DMS 273 (cell line): ENCODE data around the gene NKAIN2.
"Not testable (repeated sequence)": the region's sequence is repeated elsewhere in the genome, so short reads cannot be mapped to it uniquely, and the experiment has no call there.

Source experiments
- DNase-seq: peaks from one replicate; lab custom pipeline; 2025; ENCODE audit not compliant: unreplicated experiment; lab: John Stamatoyannopoulos, UW

The NKAIN2 gene

DNA sequence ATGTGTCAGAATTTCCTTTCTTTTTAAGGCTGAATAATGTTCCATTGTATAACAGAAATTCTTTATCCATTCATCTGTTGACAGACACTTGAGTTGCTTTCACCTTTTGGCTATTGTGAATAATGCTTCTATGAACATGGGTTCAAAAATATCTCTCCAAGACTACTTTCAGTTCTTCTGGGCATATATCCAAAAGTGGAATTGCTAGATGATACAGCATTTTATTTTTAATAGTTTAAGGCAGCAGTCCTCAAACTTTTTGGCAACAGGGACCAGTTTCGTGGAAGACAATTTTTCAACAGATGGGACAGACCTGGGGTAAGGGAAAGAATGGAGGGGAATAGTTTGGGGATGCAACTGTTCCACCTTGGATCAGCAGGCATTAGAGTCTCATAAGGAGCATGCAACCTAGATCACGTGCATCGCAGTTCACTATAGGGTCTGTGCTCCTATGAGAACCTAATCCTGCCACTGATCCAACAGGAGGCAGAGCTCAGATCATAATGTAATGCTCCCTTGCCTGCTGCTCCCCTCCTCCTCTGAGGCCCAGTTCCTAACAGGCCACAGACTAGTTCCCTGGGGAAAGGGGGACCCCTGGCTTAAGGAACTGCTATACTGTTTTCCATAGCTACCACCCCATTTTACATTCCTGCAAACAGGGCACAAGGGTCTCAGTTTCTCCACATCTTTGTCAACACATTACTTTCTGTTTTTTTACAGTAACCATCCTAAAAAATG, 918.6 kb downstream of the NKAIN2 start:
- DNase-seq, result no peak

GRCh38 chr6:124723671-124724070, 920.0 kb downstream of the NKAIN2 start:
- DNase-seq, result no peak

GRCh38 chr6:124737804-124738203, 934.1 kb downstream of the NKAIN2 start:
- DNase-seq, result not testable (repeated sequence)

GRCh38 chr6:124738482-124738881, 934.8 kb downstream of the NKAIN2 start:
- no peak for DNase-seq

DNA sequence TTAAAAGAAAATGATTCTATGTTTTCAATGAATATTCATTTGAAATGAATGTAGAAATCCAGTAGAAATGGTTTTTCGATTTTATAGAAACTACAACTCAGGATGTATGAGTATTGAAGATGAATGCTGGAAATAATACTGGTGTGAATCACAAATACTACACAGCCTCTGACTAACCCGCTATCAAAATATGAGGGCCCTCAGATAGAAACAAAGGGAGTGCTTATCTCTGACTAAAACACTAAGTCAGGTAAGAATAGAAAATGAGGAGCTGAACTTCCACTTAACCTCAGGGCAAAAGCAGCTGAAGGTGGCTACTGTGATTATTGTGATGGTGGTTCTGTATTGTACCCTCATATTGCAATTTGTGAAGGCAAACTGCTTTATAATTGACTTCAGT, 937.7 kb downstream of the NKAIN2 start:
- DNase-seq, result no peak

- no peak for DNase-seq
These were observed 939.3 kb downstream of the NKAIN2 start for GRCh38 chr6:124742971-124743370.

DNA sequence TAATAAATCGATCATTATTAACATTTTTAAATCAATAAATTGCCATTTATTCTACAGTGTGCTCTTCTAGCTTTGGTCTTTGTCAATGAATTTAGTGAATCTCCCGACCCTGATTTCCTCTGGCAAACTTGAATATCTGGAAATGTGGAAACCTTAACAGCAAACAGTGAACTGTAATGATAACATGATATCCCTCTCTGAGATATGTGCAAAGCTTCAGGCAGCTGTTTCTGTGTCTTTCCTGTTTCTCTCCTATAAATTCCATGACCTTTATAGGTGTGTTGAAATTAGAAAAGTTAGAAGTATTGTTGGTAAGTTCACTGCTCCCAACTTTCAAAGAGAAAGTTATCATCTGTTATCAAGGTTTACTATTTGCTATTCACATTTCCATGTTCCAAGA, 939.8 kb downstream of the NKAIN2 start:
- DNase-seq, result no peak

- DNase-seq, result no peak
These were observed 943.7 kb downstream of the NKAIN2 start for GRCh38 chr6:124747349-124747748.

DNA sequence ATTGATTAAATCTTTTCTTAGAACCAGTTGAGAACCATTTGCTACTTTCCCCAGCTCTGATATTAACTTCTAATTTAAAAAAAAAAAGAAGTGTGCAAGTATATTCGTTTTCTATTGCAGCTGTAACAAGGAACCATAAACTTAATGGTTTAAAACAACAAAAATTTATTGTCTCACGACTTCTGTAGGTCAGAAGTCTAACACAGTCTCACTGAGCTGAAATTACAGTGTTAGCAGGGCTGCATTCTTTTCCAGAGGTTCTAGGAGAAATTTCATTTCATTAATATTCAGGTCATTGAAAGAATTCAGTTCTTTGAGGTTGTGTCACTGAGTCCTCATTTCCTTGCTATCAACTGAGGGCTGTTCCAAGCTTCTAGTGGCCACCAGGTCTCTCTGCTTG, 945.1 kb downstream of the NKAIN2 start:
- DNase-seq, result no peak

- no peak for DNase-seq
These were observed 949.3 kb downstream of the NKAIN2 start for GRCh38 chr6:124753001-124753400.

DNA sequence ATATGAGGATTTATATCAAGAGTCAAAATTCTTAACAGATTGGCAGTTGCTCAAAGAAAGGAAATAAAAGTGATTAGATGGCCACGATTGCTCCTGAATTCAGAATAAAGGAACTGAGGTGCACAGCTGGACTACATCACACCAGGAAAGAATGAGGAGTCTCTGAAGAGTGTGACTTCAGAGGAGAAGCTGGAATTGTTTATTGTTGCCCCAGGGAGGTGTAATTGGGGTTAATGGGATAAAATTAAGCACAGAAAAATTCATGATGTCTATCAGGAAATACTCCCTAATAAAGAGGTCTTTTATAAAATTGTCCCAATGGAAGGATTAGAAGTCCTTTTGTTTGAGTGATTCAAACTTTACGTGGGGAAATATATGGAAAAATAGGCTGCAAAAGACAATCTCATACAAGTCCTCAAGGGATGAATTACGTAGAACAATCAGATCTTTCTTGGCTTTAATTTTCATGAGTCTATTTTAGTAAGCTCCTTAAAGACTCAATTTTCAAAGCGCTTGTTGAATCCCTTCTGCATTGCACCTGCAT, 950.0 kb downstream of the NKAIN2 start:
- DNase-seq, result no peak

GRCh38 chr6:124755321-124755720, 951.7 kb downstream of the NKAIN2 start:
- DNase-seq, result no peak

DNA sequence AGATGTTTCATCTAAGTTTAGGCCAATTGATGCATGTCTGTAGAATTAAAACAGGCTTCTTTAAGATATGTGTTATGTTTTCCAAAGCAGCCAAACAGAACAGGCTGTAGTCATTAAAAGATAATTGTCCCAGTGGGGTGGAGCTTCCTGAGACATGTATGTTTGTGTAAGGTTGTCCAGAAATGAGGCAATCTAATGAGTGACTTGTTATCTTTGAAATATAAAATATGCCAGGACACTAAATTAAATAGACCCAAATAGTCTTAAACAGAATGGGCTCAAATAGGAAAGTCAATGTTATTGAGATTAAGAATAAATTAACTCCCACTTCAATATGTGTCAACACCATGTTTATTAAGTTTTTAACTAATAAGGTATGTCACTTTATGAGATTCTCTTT, 953.9 kb downstream of the NKAIN2 start:
- DNase-seq, result no peak

- no peak for DNase-seq
These were observed 955.0 kb downstream of the NKAIN2 start for GRCh38 chr6:124758663-124759062.

DNA sequence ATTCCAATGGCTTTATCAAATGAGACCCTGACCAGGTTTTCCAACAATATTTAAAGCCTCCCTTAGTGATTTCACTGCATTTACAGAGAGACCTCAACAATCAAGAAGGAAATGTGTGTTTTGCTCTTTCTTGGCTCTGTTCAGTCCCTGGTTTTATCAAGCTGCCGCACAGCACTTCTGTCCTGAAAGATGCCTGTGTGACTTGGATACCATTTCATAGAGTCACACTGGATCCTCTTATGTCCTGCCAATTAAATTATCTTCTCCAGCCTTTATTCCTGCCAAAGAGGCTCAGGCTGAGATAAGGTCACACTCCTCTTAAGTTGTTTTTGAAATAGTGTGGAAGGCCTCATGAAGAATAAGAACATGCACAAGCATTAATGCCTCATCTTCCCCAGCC, 961.6 kb downstream of the NKAIN2 start:
- DNase-seq, result no peak

- no peak for DNase-seq
These were observed 964.6 kb downstream of the NKAIN2 start for GRCh38 chr6:124768224-124768623.

DNA sequence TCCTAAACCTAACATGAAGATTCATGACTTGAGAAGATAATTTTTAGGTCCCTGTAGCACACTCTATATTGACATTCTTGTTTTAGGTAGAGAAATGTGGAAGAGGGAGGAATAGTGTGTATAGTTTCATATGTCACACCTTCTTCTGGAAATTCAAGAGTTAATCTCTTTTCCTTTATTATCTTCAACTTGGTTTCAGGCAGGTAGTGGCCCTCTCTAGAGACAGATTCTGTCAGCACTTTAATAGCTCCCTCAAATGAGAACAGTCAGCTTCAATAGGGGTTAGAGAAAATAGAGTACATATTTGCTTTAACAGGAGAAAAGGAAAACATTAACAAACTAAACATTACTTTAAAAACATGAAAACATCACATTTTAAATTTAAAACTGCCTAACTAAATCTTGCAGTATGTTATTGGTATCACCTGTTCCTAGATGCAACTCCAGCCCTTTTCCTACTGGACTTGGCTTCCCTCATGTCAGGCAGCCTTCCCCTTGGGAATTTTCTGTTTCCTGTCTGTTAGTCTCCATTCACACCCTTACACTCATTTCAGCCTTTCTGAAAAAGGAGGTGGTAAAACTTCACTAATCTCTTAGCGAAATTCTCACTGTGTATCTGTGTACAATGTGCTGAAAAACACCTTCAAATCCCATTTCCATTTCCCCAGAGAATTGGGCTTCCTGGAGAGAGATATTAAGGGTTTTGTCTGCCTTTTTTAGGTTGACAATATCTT, 966.3 kb downstream of the NKAIN2 start:
- DNase-seq, result no peak

- DNase-seq, result no peak
These were observed 967.1 kb downstream of the NKAIN2 start for GRCh38 chr6:124770784-124771183.

DNA sequence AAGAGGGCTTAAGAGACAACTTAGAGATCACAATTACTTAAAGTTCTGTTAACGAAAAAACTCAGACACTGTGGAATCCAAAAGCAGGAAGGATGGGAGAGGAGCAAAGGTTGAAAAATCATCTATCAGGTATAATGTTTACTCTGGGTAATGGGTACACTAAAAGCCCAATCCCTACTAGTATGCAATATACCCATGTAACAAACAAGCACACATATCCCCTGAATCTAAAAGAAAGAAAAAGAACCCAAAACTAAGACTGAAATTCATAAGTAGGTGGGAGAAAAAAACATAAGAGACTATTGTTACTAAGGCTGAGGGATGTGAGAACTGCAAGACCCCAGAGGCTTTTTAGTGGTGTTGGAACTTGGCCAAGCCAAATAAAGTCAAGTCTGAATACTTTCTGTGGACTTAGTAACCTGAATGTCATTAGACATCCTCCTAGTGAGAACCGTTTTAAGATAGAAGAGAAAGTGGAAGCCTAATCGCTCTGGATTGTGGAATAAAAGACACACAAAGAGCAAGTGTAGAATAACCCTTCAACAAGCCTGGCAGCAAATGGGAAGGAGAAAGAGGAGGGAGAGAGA, 969.2 kb downstream of the NKAIN2 start:
- no peak for DNase-seq

DNA sequence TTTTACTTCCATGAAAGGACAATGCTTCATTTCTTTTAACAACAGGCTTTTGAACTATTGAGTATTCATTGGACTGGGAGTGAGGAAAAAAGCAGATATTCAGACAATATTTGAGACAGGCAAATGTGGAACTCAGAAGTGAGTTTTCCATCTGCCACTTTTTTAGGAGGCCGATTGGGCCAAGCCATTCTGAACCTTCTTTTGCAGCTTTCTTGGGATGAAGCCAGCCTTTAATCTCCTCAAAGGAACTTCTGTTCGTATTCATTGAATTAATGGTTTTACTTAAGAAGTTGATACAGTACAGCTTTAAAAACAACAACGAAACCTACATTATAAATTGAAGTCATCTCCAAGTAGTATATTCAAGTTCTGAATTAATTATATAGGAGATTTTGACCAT, 971.5 kb downstream of the NKAIN2 start:
- DNase-seq, result peak; percentile 12

DNA sequence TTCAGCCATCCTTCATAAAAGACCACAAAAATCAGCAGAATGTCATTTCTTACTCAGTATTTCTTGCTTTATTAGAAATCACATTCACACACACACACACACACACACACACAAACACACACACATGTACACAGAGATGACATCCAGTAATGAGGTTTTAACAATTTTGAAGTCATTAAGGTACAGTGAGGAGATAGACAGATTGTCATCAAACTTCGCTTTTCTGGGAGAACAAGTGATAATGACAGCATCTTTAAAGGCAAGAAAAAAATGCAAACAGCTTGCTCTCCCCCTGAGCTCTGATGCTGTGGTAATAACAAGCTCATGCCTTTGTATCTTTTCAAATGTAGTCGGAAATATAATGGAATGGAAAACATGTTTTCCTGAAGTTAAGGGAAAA, 974.2 kb downstream of the NKAIN2 start:
- DNase-seq, result no peak

GRCh38 chr6:124780623-124781022, 977.0 kb downstream of the NKAIN2 start:
- DNase-seq, result no peak
